Ascending aorta (tissue), 2 donors: ENCODE data around the gene C1QTNF5. TPM values are rescaled to one million over a fixed set of nuclear protein-coding genes. Genes with fewer than 3 reads are reported as not detected.
A peak's percentile ranks its signal among the peaks of the same experiment; 100 is the strongest.

ENCODE experiments used
- DNase-seq, 2 donors: peaks; one replicate each; pipeline ENCODE4 v3.0.0-alpha.2; 2019; ENCODE audit warnings: low spot score in 2 of 2
- H3K27ac ChIP-seq, 2 donors: fragments of 200-600 bp; sonication (generic); one replicate each; pipeline ENCODE4 v1.5.1; 2016 to 2017; ENCODE audit warnings: mild to moderate bottlenecking in 1 of 2
- H3K27me3 ChIP-seq: fragments of 200-600 bp; sonication (generic); one replicate; pipeline ENCODE4 v1.5.1; 2017
- H3K36me3 ChIP-seq, 2 donors: fragments of 200-600 bp; sonication (generic); one replicate each; pipeline ENCODE4 v1.5.1; 2016
- H3K4me1 ChIP-seq, 2 donors: fragments of 200-600 bp; sonication (generic); one replicate each; pipeline ENCODE4 v1.5.1; 2016 to 2017; ENCODE audit warnings: mild to moderate bottlenecking in 1 of 2
- H3K4me3 ChIP-seq, 2 donors: fragments of 200-600 bp; sonication (generic); one replicate each; pipeline ENCODE4 v1.5.1; 2016 to 2017; ENCODE audit warnings: mild to moderate bottlenecking in 1 of 2
- H3K9me3 ChIP-seq, 2 donors: fragments of 200-600 bp; sonication (generic); one replicate each; pipeline ENCODE4 v1.5.1; 2016
- CTCF ChIP-seq, 3 experiments: fragments of 200-600 bp in 2 of 3; fragments of 450-650 bp in 1 of 3; sonication (generic) in 2 of 3; IDR thresholded peaks; one replicate each; pipeline ENCODE4 v1.5.1; 2016 to 2019; ENCODE audit warnings: antibody characterized with exemption in 3 of 3, mild to moderate bottlenecking in 1 of 3, moderate library complexity in 1 of 3
- intact Hi-C: fragments of 100-400 bp; cut with DNase I; formaldehyde crosslinking; loops from one replicate; pipeline ENCODE4 v1.15.1; 2023
- total RNA-seq: library from RNA; depleted of rRNA; stranded (reverse); fragments of >200 nt; gene quantifications from one replicate; pipeline ENCODE4 v1.1.0, GENCODE V29; 2016

The C1QTNF5 gene
- total RNA-seq, 1 donor from 2014 or later: 95.8 TPM

DNA sequence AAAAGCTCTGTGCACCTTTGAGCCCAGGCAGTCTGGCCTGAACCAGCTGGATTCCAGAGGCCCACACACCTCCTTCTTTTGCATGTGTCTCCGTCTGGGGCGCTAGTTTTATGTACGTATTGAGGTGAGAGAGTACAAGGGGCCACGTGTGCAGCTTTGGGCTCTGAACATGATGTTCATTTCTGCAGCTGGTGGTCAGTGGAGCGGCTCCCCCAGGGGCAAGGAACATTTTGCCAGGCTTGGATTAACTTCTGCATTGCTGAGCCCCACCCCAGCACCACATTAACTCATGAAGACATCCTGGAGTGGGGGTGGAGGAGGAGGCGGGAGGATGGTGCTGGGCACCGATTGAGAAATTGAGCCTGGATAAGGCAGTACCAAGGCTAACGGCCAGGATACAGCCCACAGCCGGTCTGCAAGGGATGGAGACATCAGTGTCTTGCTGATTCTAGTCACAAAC is 27.0 kb upstream of the C1QTNF5 start:
- no peak for DNase-seq
- Histone ChIP-seq H3K36me3 (no peaks in the 10 kb centered on the region), H3K27ac (no peak overlapping the region), H3K27me3 (no peaks in the 10 kb centered on the region), H3K9me3 (no peaks in the 10 kb centered on the region), H3K4me1 (peaks cover 13 to 22% of the 10 kb centered on the region in 2 donors), H3K4me3 (no peak overlapping the region)
- TF ChIP-seq CTCF (IDR thresholded peaks at IDR 0.05): no peak
- intact Hi-C loops: no loop called here

GRCh38 chr11:119366690-119367620 is 26.3 kb upstream of the C1QTNF5 start:
- H3K9me3 ChIP-seq: no peaks in the 10 kb centered on the region
- no peaks in the 10 kb centered on the region for H3K27me3 ChIP-seq
- H3K4me1 ChIP-seq: peaks cover 13 to 26% of the 10 kb centered on the region in 2 donors
- no peak for DNase-seq
- no peak overlapping the region for H3K27ac ChIP-seq
- no peak overlapping the region for H3K4me3 ChIP-seq
- intact Hi-C loops: no loop called here
- TF ChIP-seq CTCF (IDR thresholded peaks at IDR 0.05): no peak
- no peaks in the 10 kb centered on the region for H3K36me3 ChIP-seq

- intact Hi-C loops: no loop called here
- TF ChIP-seq CTCF (IDR thresholded peaks at IDR 0.05): no peak
- Histone ChIP-seq H3K4me3 (no peak overlapping the region), H3K27me3 (no peaks in the 10 kb centered on the region), H3K27ac (no peak overlapping the region), H3K9me3 (no peaks in the 10 kb centered on the region), H3K4me1 (peaks cover 16 to 35% of the 10 kb centered on the region in 2 donors), H3K36me3 (no peaks in the 10 kb centered on the region)
- DNase-seq: no peak
These were observed 24.4 kb upstream of the C1QTNF5 start for GRCh38 chr11:119365071-119365591.

DNA sequence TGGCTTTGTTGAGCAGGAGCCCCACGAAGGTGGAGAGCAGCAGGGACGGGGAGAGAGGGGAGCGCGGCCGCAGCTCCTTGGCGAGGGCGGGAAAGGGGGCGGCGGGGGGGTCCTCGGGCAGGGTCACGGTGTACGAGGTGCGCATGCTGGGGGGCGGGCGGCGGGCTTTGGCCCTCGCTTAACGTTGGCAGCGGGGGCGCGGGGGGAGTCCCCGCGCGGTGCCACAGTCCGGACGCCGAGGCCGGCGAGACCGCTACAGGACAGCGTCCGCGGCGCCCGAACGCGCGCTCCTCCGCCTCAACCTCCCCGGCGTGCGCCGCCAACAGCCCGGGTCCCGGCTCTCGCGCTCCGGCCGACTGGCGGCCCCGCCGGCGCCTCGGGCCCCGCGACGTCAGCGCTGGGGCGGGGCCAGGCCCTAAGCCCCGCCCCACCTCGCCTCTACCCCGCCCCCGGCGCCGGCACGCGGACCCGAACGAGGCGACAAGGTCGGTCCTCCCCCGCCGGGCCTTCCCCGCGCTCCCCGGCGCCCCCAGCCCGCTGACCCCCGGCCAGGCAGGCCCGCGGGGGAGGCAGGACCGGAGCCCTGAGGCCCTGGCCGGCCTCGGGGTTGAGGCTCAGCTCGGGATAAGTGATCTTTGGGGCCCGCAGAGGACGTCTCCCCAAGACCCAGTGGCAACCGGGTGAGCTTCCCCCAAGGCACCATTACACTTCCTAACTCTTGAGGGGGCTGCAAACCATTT is 23.3 kb upstream of the C1QTNF5 start:
- TF ChIP-seq CTCF (IDR thresholded peaks at IDR 0.05): no peak
- Histone ChIP-seq H3K36me3 (no peaks in the 10 kb centered on the region), H3K4me1 (peaks cover 16 to 35% of the 10 kb centered on the region in 2 donors), H3K27me3 (no peaks in the 10 kb centered on the region), H3K27ac (peak overlapping the region in 1 of 2 donors; percentile 4), H3K9me3 (no peaks in the 10 kb centered on the region), H3K4me3 (peak overlapping the region; percentile 48 to 65)
- intact Hi-C loops: no loop called here
- no peak for DNase-seq

DNA sequence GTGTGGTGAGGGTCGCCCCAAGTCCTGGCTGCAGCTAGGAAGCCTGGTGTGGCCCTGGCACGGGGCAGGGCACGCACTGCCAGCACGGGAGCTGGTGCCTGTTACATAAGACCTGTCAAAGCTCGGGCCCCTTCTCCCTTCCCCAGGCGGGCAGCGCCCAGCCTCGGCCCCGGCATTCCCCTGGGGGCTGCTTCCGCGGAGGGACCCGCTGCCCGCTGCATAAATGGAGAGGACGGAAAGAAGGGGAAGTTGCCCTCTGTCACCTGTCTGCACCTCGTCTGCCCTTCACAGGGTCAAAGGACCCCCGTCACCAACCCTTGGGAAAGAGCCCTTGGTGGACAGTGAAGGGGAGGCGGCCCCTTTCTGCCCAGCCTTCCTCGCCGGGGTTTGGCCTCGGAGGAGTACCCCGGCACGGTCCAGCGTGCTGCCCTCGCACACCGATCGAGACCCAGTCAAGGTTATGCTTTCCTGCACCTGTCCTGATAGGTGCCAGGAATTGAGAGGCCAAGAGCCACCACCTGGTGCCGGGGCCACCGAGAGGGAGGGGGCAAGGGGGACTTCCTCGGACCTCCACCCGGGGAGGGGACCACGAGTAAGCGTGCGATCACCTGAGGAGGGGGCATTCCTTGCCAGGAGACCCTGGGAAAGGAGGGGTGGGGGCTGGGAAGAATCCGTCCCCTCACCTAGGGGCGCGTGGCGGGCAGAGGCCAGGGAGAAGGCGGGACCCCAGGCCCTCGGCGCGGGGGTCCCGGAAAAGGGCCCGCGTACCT is 22.6 kb upstream of the C1QTNF5 start:
- Histone ChIP-seq H3K9me3 (no peaks in the 10 kb centered on the region), H3K36me3 (no peaks in the 10 kb centered on the region), H3K4me3 (peak overlapping the region; percentile 48 to 65), H3K27ac (peak overlapping the region in 1 of 2 donors; percentile 4), H3K4me1 (peaks cover 16 to 35% of the 10 kb centered on the region in 2 donors), H3K27me3 (no peaks in the 10 kb centered on the region)
- DNase-seq: peak in 1 of 2 donors; percentile 60
- TF ChIP-seq CTCF (IDR thresholded peaks at IDR 0.05): no peak
- intact Hi-C loops: no loop called here
